ENCODE data around the gene C11orf52.
A peak's percentile ranks its signal among the peaks of the same experiment; 100 is the strongest.

The C11orf52 gene

DNA sequence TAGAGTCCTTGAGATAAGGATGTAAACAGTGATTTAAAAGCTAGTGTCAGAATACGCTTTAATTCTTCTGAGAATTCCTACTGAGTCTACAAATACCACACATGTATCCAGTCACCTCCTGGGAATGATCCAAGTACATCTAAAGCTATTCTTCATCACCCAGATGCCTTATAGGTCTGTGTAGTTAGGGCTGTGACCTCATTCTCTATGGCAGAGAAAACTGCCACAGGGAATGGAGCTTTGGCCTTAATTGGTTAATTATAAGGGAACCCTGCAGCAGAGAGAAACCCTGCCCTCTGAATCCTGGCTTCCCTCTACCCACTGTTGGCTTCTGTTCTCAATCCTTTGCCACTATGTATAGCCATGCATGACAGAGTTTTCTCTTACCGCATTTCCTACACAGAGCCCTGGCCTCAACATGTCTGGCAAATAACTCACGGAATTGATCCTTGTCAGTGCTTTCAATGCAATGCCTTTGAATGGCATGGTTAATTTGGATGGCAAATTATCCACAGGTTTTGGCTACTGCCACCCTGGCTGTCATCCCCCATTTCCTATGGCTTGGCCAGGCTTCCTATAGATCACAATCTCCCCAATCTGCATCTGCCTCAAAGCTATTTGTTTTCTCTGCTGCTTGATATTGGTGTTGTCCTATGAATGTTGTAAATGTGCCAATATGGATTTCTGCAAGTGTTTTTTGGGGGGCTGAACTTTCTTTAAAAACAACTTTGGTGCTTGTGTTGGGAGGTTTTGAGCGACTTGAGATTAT lies 21.3 kb downstream of the C11orf52 start:
- no peak for DNase-seq (ENCODE audit: low spot score)

DNA sequence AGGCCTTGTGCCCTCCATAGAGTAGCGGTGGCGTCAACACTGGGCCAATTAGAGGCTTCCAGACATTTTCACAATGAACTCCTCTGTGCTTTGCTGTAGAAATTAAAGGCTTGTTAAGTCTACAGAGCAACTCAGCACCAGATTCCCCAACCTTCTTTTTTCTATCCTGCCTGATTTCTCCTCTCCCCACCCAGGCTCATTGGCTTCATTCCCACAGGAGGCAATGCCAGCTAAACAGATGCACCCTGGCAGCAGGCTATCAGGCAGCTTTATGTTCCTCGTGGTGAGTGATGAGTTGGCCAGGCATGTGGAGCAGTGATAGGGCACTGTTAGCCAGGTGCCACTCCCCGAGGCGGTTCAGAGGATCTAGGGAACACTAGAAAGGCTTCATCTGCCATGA lies 23.2 kb downstream of the C11orf52 start:
- peak; percentile 18 for DNase-seq (ENCODE audit: low spot score)

- DNase-seq (ENCODE audit: low spot score) = no peak
These were observed 24.1 kb downstream of the C11orf52 start for GRCh38 chr11:111942829-111943228.

GRCh38 chr11:111944139-111944538 lies 25.4 kb downstream of the C11orf52 start:
- no peak for DNase-seq (ENCODE audit: low spot score)

DNA sequence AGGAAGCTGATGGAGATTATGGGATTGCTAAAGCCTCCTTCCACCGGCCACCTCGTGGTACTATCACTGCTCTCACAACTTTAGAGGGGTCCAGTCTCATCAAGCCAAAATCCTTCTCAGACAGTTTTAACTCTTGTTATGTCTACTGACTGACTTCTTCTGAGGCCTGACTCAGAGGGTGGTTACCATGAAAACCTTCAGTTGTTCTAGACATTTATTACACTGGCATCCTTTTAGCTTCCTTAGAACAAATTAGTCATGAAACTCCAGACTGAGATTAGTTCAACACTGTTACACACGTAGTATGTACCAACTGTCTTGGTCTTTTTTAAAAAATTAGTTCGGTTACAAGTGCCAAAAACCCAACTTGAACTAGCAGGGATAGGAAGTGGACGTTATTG lies 25.9 kb downstream of the C11orf52 start:
- no peak for DNase-seq (ENCODE audit: low spot score)

DNA sequence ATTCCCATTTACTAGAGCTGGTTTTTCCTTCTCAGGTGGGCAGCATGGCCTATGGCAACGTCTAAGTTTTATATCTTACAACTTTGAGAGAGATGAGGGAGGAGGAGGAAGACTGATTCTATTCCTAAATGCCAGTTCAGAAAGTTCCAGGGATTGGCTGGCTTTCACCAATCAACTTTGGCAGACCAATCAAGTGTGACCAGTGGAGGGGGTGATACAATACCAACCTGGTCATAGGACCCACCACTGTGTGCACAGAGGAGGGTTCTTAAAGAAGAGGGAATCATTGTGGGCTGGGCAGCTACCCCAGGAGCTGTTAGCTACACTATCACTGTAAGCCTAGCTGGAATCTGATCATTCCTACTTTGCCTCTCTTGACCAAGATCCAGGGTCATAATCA lies 26.5 kb downstream of the C11orf52 start:
- no peak for DNase-seq (ENCODE audit: low spot score)

DNA sequence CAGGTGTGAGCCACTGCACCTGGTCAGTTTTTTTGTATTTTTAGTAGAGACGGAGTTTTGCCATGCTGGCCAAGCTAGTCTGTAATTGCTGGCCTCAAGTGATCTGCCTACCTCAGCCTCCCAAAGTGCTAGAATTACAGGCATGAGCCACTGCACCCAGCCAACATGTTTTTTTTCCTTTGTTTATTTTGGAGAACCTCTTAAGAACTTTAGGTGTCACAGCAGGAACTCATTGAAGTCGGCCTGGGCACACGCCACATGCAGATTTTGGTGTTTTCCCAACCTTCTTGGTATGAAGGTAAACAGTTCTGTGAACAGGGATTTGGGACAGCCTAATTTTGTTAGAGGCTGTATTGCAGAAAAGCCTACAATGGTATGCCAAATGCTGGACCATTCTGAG lies 27.8 kb downstream of the C11orf52 start:
- DNase-seq (ENCODE audit: low spot score) = no peak

GRCh38 chr11:111947143-111947542 lies 28.4 kb downstream of the C11orf52 start:
- DNase-seq (ENCODE audit: low spot score) = no peak

DNA sequence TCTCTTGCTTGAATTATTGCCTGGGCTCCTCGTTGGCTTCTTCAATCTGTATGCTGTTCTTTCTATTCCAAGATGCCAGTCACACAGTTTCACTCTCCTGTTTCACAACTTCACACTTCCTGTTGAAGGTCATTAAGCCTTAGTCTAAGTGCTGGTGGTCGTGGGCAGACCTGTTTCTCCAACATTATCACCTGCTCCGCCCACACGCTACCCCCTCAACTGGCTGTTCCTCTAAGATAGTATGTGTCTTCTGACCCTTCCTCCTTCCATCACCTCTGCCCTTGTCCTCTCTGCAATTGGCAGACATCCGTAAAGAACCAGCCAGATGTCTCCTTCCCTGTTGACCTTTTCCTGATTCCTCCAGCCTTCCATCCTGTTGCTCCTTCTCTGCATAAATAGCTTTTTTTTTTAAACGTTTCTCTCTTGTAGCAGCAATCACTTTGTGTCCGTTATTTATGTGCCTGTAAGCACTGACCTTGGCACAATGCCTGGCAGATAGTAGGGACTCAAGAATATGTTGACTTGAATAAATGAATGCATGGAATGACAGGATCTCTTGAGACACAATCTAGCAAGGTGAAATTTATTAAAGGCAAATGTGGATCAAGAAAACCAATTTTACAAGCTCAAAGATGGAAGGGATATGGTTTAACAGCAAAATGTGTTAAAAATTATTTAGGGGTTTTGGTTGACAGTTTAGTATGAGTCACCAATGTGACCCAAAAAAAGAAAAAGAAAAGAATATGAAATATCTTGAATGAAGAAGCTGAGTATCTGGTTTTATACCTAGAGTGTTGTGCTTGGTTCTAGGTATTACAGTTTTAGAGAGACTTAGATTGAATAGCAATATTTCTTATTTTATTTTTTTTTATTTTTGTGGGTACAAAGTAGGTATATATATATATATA lies 31.1 kb downstream of the C11orf52 start:
- DNase-seq (ENCODE audit: low spot score) = no peak

- no peak for DNase-seq (ENCODE audit: low spot score)
These were observed 32.9 kb downstream of the C11orf52 start for GRCh38 chr11:111951565-111951964.

- no peak for DNase-seq (ENCODE audit: low spot score)
These were observed 35.4 kb downstream of the C11orf52 start for GRCh38 chr11:111954154-111954553.

DNA sequence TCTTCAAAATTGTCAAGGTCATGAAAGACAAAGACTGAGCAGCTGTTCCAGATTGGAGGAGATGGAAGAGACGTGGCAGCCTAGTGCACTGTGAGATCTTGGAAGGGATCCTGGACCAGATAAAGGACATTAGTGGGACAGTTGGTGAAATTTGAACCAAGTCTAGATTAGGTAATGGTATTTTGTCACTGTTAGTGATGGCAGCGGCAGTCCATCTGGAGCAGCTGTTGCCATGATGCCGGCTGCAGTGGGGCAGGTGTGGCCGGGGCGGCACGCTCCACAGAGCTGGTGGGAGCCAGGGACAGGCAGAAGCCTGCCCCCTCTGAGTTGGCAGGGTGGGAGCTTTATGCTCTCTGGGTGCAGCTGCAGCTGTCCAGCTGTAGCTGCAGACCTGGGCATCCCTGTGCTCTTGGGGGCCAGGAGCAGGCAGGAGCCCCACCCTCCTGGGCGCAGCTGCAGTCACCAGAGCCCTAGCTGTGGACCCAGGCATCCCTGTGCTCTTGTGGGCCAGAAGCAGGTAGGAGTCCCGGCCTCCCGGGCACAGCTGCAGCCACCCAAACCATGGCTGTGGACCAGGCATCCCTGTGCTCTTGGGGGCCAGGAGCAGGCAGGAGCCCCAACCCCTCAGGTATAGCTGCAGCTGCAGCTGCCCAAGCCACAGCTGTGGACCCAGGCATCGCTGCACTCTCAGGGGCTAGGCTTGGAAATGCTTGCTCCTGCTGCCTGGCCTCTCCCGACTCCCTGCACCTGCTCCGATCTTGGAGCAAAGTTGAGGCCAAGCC lies 39.1 kb downstream of the C11orf52 start:
- no peak for DNase-seq (ENCODE audit: low spot score)

DNA sequence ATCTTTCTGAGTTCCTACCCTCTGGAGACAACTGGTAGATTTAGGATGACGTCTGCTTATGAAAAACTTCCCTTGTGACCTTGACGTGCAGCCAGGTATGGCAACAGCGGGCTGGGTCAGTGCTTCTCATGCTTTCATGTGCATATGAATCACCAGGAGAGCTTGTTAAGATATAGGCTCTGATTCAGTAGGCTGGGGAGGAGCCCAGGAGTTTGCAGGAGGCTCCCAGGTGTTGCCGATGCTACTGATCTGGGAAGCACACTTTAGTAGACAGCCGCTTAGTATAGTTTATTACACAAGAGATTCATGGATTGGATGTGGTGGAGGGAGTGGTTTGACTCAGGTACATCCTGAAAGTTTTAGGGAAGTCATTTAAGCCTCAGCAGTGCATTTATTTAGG lies 42.2 kb downstream of the C11orf52 start:
- no peak for DNase-seq (ENCODE audit: low spot score)

DNA sequence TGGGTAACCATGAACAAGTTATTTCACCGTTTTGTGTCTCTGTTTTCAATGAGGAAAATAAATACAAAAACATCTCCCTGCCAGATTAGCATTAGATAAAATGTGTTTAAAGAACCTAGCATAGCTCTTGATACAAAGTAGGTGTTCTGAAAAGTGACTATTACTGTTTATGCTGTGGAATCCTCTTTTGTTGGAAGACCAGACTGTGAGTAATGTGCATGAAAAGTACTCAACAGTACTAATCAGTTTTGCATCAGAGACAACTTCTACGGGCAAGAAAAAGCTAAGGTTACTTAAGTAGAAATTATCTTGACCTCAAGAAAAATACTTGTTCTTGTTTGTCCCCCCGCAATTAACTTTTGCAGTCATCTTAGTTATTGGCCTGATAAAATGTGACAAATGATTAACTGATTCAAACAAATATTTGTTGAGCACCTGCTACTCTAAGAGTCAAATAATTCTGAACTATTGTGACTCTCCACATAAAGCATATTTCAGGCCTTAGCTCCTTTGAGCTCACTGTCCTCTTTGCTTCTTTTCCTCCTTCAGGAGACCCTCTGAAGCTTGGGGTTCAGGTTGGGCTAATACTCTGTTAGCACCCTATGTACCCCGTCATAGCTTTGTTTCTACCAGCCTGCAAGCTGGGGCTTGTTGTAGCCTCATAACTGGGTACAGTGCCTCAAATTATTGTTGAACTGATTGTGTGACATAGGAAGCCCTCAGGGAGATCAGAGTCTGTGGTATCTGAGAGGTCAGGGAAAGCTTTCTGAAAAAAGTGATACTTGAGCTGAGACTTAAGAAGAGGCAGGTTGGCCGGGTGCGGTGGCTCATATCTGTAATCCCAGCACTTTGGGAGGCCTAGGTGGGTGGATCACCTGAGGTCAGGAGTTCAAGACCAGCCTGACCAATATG lies 42.9 kb downstream of the C11orf52 start:
- DNase-seq (ENCODE audit: low spot score) = no peak

GRCh38 chr11:111963931-111964340 lies 45.2 kb downstream of the C11orf52 start:
- DNase-seq (ENCODE audit: low spot score) = no peak

DNA sequence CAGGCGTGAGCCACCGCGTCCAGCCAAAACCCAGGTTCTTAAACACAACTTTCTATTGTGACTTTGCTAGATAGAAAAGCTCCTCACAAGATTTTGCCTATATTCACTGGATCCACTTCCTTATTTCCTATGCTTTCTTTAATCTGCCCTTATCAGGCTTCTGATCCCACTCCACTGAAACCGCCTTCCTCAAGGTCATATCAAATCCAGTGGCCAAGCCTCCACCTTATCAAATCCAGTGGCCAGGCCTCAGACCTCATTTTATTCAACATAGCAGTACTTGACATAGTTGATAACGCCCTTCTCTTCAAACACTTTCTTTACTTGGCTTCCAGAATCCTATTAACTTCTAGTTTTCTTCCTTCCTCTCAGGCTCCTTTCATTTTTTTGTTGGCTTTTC lies 48.0 kb downstream of the C11orf52 start:
- no peak for DNase-seq (ENCODE audit: low spot score)

DNA sequence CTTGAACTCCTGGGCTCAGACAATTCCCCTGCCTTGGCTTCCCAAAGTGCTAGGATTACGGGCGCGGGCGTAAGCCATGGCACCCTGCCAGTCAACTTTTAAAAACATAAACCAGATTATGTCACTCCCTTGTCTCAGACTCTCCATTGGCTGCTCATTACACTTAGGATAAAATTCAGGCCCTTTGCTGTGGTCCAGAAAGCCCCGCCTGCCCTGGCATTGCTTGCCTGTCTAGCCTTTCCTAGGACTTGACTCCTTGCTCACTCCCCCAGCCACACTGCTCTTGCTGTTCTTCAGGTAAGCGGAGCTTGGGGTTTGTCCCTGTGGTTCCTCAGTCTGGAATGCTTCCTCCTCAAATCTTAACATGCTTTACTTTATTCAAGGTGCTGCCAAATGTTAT lies 48.9 kb downstream of the C11orf52 start:
- DNase-seq (ENCODE audit: low spot score) = no peak

GRCh38 chr11:111969344-111969743 lies 50.6 kb downstream of the C11orf52 start:
- DNase-seq (ENCODE audit: low spot score) = no peak

GRCh38 chr11:111974446-111974845 lies 55.7 kb downstream of the C11orf52 start:
- DNase-seq (ENCODE audit: low spot score) = no peak

DNA sequence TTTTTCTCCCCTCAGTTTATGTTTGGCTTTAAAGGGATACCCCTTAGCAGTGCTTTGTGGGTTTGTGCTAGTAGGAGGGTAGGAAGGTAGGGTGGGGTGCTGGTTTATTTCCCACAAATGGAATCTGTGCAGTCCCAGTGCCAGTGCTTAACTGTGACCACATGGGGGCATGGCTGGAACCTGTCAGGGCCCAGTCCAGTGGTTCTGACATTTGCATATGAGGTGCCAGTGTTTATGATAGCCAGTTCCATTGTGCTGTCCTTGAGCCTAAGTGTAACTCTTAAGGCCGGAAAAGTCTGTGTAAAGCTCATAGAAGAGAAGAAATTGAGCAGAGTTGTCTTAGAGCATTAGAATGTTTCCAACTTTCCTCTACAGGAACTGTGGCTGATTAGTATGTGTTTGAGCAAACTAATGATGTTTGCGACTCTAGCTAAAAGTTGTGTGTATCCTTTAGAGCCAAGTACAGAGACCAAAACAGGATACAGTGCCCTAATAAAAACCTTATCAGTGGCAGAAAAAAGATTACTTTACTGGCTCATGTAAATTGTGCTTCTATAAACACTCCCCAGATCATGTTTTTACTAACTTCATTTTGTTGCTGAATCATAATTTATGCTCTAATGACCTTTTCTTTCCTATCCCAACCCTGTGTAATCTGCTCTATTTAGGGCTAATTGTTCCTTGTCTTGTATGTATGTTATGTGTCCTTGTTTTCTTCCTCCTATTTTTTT lies 56.5 kb downstream of the C11orf52 start:
- DNase-seq (ENCODE audit: low spot score) = no peak
